ENCODE measurements around the gene ZNF827.

DNA sequence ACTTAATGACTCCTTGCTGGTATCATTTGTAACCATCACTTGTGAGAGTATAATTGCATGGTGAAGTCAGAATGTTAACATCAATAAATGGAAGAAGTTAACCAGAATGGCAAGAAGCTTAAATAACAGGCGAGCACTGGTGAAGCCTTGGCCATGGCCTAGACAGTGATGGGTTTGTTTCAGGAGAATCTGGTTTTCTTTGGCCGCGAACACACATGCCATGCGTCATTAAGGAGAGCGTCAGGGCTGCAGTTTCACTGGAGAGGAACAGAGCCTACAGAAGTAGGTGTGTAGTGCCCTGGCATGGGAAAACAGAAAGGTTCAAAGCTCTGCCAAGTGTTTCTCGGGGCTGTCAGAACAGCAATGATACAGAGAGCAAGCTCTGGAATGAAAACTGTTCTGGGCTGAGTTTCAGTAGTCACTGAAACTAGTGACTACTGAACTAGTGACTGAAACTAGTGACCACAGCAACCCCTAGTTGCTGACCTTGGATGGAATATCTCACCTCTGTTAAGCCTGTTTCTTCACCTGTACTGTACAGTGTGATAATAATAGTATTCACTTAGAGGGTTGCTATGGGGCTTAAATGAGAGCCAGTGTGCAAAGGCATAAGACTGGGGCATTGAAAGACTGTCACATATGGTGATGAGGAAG is 164.9 kb downstream of the ZNF827 start:
- no peak for TF ChIP-seq CTCF (IDR thresholded peaks at IDR 0.05)
- TF ChIP-seq POLR2AphosphoS5 (IDR thresholded peaks at IDR 0.05): no peak
- TF ChIP-seq POLR2A (IDR thresholded peaks at IDR 0.05): no peak
- no peak for TF ChIP-seq EP300 (IDR thresholded peaks at IDR 0.05)
